ENCODE measurements around the gene IL12RB2. TPM values are rescaled to one million over a fixed set of nuclear protein-coding genes. Genes with fewer than 3 reads are reported as not detected.
"Not testable (repeated sequence)": the region's sequence is repeated elsewhere in the genome, so short reads cannot be mapped to it uniquely, and the experiment has no call there.

IL12RB2 gene
- total RNA-seq, 2 donors from 2014 or later: 128 to 136 TPM

DNA sequence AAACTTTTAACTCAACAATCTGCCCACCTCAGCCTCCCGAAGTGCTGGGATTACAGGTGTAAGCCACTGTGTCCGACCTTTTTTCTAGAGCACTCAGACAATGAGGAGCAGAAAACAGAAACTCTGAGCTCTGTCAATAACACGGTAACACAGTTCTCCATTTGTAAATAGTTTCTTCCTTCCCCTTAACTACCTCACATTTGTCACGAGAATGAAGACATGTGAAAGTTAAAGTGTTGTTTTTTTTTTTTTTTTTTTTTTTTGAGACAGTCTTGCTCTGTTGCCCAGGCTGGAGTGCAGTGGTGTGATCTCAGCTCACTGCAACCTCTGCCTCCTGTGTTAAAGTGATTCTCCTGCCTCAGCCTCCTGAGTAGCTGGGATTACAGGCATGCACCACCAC is 110.1 kb downstream of the IL12RB2 start:
- DNase-seq; H3K27me3 Mint-ChIP-seq (ENCODE audit: low read depth); ATAC-seq (replicated peaks in 1 of 2); H3K4me3 Mint-ChIP-seq; H3K9me3 Mint-ChIP-seq: not testable (repeated sequence)
- Mint-ChIP-seq H3K27ac (peak overlapping the region; percentile 79), H3K4me1 (ENCODE audit: low read depth) (peaks cover 82% of the 10 kb centered on the region), H3K36me3 (ENCODE audit: insufficient read depth in 2 of 2) (peaks cover 7 to 74% of the 10 kb centered on the region in 2 donors)

DNA sequence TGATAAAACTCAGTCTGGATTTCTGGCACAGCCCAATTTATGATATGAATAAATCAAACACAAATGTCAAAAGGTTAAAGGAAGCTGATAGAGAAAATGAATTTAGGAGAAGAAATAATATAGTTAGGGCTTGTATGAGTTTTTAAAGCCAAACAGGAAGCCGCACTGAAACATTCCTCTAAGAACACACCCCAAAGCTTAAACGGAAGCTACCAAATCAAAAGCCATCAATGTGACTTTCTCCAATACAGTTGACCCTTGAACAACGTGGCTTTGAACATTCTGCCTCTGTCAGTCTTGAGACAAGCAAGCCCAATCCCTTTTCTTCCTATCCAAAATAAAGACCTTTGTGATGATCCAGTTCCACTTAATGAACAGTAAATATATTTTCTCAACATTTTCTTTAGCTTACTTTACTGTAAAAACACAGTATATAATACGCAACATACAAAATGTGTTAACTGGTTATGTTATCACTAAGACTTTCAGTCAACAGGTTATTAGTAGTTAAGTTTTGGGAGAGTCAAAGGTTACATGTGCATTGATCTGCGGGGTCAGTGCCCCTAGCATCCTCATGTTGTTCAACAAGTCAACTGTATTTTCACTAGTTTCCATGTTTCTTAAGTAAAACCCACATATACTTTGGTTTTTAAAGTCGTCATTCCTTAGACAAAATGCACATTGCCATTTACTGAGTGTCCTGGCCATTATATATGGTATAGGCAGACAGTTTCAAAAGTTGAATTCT is 111.3 kb downstream of the IL12RB2 start:
- peak overlapping the region; percentile 96 for H3K27ac Mint-ChIP-seq
- H3K27me3 Mint-ChIP-seq (ENCODE audit: low read depth): no peaks in the 10 kb centered on the region
- H3K4me3 Mint-ChIP-seq: peak overlapping the region in 1 of 2 donors; percentile 58
- ATAC-seq (replicated peaks in 1 of 2) (no peak), DNase-seq (no peak)
- no peaks in the 10 kb centered on the region for H3K9me3 Mint-ChIP-seq
- peaks cover 11 to 80% of the 10 kb centered on the region in 2 donors for H3K36me3 Mint-ChIP-seq (ENCODE audit: insufficient read depth in 2 of 2)
- peaks cover 90% of the 10 kb centered on the region for H3K4me1 Mint-ChIP-seq (ENCODE audit: low read depth)

DNA sequence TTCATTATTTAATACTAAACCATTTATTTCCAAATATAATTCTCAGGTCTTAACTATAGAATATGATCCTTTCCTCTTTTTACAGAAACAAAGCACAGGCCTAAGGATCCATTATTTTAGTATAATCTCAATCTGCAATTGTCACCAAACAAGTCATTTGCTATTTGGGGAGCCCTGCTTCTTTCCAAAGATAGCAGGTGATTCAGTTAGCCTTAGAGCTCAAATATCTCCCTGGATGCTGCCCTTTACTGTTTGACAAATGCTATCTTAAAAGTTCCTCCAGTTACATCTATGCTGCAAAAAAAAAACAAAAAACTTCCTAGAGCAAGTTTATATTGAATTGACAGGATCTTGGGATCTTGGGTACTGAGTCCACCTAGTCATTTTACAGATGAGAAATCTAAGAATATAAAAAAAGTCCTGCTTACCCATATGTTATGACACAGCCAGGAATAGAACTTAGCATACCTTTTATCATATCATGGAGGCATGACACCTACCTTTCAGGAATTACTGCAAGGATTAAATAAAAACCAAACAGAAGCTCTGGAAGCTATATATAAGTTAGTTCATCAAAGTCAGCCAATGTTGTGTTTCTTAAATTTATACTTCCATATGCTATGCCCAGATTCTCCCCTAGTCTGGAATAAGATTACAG is 113.3 kb downstream of the IL12RB2 start:
- DNase-seq: no peak
- H3K27ac Mint-ChIP-seq: peak overlapping the region; percentile 97

DNA sequence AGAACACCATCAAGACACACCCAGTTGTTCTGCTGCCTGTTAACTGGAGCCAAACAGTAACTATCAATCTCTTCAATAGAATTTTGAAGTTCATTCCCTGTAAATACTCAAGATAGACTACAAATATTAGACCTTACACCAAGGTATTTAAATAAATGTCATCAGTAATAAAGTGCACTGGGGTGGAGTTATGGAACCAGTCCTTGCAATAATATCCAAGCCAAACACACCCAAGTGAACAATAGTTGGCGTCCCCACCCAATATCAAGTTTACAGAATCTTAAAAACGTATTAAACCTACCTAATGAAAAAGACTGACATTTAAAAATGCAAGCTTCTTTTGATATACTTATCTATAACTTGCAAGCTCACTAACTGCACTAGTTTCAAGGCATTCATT is 119.8 kb downstream of the IL12RB2 start:
- Mint-ChIP-seq H3K4me3 (peak overlapping the region; percentile 89 to 100), H3K9me3 (no peaks in the 10 kb centered on the region), H3K27me3 (ENCODE audit: low read depth) (no peaks in the 10 kb centered on the region), H3K27ac (peak overlapping the region; percentile 100), H3K36me3 (ENCODE audit: insufficient read depth in 2 of 2) (peaks cover 34 to 73% of the 10 kb centered on the region in 2 donors), H3K4me1 (ENCODE audit: low read depth) (peaks cover 71% of the 10 kb centered on the region)
- no peak for ATAC-seq (replicated peaks in 1 of 2)
- no peak for DNase-seq

More for the DNA sequence above, 113.3 kb downstream of the IL12RB2 start:
- Mint-ChIP-seq H3K9me3 (no peaks in the 10 kb centered on the region), H3K4me3 (peak overlapping the region in 1 of 2 donors; percentile 47), H3K4me1 (ENCODE audit: low read depth) (peaks cover 89% of the 10 kb centered on the region), H3K36me3 (ENCODE audit: insufficient read depth in 2 of 2) (peaks cover 18 to 79% of the 10 kb centered on the region in 2 donors), H3K27me3 (ENCODE audit: low read depth) (no peaks in the 10 kb centered on the region)
- ATAC-seq (replicated peaks in 1 of 2): no peak

DNA sequence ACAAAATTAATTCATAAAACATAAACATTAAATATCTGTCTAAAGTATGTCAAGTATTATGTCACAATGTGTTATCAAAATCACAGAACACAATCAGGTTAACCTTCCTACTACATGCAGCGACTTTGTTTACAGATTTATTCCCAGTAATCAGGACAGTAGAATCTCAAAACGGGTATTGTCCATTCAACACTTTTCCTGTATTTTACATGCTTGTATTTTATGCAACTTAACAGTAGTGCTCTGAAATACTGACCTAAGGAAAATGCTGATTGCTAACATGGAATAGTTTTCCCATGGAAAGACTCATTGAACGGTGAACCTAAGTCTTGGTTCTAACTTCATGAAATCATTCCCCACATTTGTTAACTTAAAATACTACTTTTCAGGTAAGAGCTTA is 120.3 kb downstream of the IL12RB2 start:
- ATAC-seq (replicated peaks in 1 of 2): no peak
- Mint-ChIP-seq H3K36me3 (ENCODE audit: insufficient read depth in 2 of 2) (peaks cover 32 to 68% of the 10 kb centered on the region in 2 donors), H3K9me3 (no peaks in the 10 kb centered on the region), H3K27me3 (ENCODE audit: low read depth) (no peaks in the 10 kb centered on the region), H3K4me3 (peak overlapping the region; percentile 89 to 100), H3K27ac (peak overlapping the region; percentile 100), H3K4me1 (ENCODE audit: low read depth) (peaks cover 69% of the 10 kb centered on the region)
- no peak for DNase-seq

DNA sequence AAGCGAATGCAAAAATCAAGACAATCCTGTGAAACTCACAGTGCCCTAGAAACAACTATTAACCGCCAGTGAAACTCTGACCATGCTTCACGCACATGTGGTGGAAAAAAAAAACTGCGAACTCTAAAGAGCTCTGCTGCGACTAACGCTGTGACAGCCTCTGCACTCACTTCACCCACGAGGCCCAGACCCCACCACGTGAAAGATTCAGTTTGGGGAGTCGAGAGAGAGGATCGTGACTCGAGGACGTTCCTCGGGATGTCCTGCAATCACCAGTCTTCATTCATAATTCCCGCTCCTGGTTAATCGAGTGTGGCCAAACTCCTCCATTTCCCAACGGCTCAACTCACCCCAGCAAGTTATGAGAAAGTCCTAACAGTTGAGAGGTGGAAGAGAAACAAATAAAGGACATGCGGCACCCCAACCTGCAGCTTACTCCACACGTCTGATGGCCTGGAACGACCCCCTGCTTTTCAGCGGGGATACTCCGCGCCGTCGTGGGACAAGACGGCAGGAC is 121.4 kb downstream of the IL12RB2 start:
- H3K27ac Mint-ChIP-seq: peak overlapping the region; percentile 100
- peaks cover 29 to 57% of the 10 kb centered on the region in 2 donors for H3K36me3 Mint-ChIP-seq (ENCODE audit: insufficient read depth in 2 of 2)
- peak; percentile 31 to 55 for DNase-seq
- H3K4me3 Mint-ChIP-seq: peak overlapping the region; percentile 89 to 100
- H3K27me3 Mint-ChIP-seq (ENCODE audit: low read depth): no peaks in the 10 kb centered on the region
- no peaks in the 10 kb centered on the region for H3K9me3 Mint-ChIP-seq
- no peak for ATAC-seq (replicated peaks in 1 of 2)
- H3K4me1 Mint-ChIP-seq (ENCODE audit: low read depth): peaks cover 69% of the 10 kb centered on the region

DNA sequence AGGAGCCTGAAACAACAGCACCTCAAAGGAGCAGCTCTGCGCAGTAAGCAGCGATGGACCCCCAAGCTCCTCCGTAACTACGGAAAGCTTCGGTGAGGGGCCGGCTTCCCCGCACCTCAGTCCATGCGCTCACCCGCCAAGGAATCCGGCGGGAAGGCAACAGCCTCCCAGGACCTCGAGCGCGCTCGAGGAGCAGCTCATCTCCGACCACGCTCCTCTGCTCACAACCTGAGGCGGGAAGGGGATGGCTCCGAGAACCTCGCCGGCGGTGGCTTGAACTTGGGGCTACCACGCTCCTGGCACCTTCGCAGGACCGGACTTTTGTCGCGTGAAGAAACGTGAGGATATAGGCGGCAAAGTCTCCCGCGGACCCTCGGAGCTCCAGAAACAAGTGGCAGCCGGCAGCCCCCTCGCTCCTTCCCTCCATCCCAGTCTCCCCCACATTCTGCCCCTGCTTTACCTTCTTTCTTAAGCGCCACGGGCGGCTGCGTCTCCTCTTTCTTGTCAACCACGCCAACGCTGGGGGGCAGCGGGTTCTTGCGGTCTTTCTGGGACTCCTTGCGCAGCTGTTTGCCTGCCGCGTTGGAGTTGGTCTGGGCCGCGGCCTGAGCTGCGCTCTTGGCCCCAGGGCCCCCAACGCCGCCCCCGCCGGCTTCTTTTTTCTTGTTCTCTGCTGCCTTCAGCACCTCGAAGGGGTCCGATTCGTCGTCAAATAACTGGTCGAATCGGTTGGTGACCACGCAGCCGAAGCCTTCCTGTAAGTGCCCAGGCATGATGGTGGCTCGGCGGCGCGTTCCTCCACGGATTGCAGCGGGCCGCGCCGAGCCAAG is 122.1 kb downstream of the IL12RB2 start:
- Mint-ChIP-seq H3K4me3 (peak overlapping the region; percentile 89 to 100), H3K27ac (peak overlapping the region; percentile 100), H3K4me1 (ENCODE audit: low read depth) (peaks cover 70% of the 10 kb centered on the region), H3K9me3 (no peaks in the 10 kb centered on the region), H3K36me3 (ENCODE audit: insufficient read depth in 2 of 2) (peaks cover 27 to 50% of the 10 kb centered on the region in 2 donors), H3K27me3 (ENCODE audit: low read depth) (no peaks in the 10 kb centered on the region)
- ATAC-seq (replicated peaks in 1 of 2) (peak; percentile 1 to 5), DNase-seq (peak; percentile 31 to 44)

DNA sequence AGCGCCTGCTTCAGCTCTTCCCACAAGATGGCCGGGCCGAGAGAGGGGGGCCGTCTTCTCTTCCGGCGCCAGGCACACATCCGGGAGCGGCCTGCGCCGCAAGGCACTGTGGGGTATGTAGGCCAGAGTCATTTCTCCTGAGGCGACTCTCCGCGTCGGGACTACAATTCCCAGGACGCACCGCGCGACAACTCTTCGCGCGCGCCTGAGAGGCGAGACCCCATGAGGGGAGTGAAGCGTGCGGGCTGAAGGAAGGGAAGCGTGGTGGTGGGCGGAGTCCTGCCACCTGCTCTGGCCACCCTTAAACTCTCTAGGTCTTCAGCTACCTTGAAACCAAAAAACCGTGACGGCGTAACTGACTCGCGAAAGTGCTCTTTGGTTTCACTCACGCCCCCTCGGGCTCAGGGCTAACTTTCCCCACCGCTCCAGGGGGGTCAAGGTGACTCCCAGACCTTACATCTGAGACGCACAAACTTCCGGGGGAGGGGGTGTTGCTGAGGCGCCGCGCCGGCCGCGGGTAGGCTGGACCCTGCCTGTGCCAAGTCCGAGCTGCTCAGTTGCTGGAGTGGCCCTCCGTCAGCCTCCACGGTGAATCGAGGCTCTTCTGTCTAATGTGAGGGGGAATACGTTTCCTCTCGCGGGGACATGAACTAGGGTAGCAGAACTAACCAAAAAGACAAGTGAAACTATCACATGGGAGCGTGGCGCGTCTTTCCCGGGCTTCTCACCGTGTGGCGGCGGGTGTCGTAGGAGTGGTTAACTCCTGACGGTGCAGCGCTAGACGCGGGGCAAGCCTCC is 122.9 kb downstream of the IL12RB2 start, which contains the start of gene SERBP1:
SERBP1 (minus strand) TSS at position 45 of the 798 bp plus-strand sequence. CDS start 102 bp downstream, outside the sequence.
- Mint-ChIP-seq H3K27me3 (ENCODE audit: low read depth) (no peaks in the 10 kb centered on the region), H3K4me3 (peak within 1 kb of the TSS; percentile 89 to 100), H3K4me1 (ENCODE audit: low read depth) (peaks cover 65% of the 10 kb centered on the region), H3K9me3 (no peaks in the 10 kb centered on the region), H3K27ac (peak within 1 kb of the TSS; percentile 100), H3K36me3 (ENCODE audit: insufficient read depth in 2 of 2) (peaks cover 24 to 44% of the 10 kb centered on the region in 2 donors)
- DNase-seq: peak; percentile 95 to 97
- peak; percentile 92 to 93 for ATAC-seq (replicated peaks in 1 of 2)

DNA sequence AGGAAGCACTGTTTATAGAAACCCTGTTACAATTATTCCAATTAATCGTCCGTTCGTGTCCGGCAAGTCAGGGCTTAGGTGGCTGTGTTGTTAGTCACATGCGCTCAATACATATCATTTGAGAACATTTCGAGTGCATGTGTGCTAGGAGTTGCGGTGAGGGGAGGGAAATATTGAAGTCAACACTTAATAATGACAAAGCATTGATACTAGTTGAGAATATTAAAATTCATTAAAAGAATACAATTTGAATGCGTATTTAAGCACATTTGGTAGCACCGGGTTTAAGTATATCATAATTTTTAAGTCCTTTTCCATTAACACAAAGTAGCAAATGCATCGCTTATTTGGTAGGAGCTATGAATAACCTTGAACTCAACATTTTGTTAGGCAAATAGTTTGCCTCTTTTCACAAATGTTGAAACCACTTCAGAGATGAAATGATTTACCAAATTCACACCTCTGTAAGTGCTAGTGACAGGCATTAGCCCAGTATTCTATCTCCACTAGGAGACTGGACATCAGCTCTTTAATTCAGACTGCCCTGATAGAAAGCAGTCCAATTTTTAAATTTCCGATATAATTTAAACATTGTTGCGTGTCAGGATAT is 123.6 kb downstream of the IL12RB2 start:
- DNase-seq (no peak), ATAC-seq (replicated peaks in 1 of 2) (no peak)
- Mint-ChIP-seq H3K27ac (peak overlapping the region; percentile 100), H3K4me1 (ENCODE audit: low read depth) (peaks cover 58% of the 10 kb centered on the region), H3K36me3 (ENCODE audit: insufficient read depth in 2 of 2) (peaks cover 19 to 37% of the 10 kb centered on the region in 2 donors), H3K9me3 (no peaks in the 10 kb centered on the region), H3K27me3 (ENCODE audit: low read depth) (no peaks in the 10 kb centered on the region), H3K4me3 (peak overlapping the region; percentile 89 to 100)

DNA sequence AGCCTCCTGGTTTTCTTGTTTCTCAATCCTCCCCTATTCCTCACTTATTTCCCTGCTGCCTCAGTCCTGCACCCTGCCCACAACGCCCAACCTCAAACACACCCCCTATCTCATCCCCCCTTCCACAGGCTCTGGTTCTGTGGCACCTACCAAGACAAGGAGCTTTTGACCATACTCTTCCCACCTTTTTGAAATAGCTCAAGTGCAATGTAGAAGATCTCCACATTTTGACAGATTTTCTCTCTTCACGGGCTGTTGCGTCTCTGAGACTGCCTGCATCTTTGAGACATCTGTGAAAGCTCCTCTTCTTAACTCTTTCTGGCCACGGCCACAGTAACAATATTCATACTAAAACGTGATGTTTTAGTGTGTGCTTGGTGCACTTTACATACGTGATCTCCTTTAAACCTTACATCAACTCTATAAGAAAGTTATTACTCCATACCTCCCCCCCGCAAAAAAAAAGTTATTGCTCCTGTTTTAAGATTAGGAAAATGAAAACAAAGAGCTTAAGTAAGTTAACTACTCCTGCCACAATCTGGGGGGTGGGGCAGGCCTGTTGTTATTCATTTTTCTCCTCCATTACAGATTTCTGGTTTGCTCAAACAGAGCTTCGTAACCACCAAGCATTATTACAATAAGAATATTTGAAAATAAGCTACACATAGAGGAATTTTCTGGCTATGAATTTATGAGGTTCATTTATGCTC is 124.4 kb downstream of the IL12RB2 start:
- H3K4me1 Mint-ChIP-seq (ENCODE audit: low read depth): peaks cover 51% of the 10 kb centered on the region
- DNase-seq: no peak
- ATAC-seq (replicated peaks in 1 of 2): no peak

DNA sequence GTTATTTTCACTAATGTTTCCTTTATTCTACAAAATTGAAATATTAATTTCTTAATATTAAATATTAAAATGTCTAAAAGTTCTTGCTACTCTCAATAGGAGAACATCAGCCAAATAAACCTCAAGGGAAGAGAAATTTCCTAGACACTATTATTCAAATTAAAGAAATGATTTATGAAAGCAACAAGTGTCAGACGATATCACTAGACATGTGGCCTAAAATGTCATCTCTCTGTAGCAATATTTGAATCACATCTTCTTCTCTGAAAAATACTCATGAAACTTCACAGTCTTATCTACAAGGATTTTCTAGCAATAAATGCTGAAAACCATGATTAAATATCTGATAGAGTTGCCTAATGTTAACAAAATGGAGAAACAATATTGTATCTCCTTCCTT is 125.1 kb downstream of the IL12RB2 start:
- H3K27ac Mint-ChIP-seq: no peak overlapping the region
- peaks cover 43% of the 10 kb centered on the region for H3K4me1 Mint-ChIP-seq (ENCODE audit: low read depth)
- H3K27me3 Mint-ChIP-seq (ENCODE audit: low read depth): no peaks in the 10 kb centered on the region
- ATAC-seq (replicated peaks in 1 of 2) (no peak), DNase-seq (no peak)
- peak overlapping the region; percentile 42 to 52 for H3K4me3 Mint-ChIP-seq
- no peaks in the 10 kb centered on the region for H3K9me3 Mint-ChIP-seq
- peaks cover 19 to 22% of the 10 kb centered on the region in 2 donors for H3K36me3 Mint-ChIP-seq (ENCODE audit: insufficient read depth in 2 of 2)

More for the DNA sequence above, 124.4 kb downstream of the IL12RB2 start:
- Mint-ChIP-seq H3K27me3 (ENCODE audit: low read depth) (no peaks in the 10 kb centered on the region), H3K27ac (peak overlapping the region; percentile 100), H3K4me3 (peak overlapping the region; percentile 89 to 100), H3K36me3 (ENCODE audit: insufficient read depth in 2 of 2) (peaks cover 19 to 29% of the 10 kb centered on the region in 2 donors), H3K9me3 (no peaks in the 10 kb centered on the region)
